ENCODE measurements around the gene ACTL8. TPM values are rescaled to one million over a fixed set of nuclear protein-coding genes. Genes with fewer than 3 reads are reported as not detected.

The ACTL8 gene
- total RNA-seq, 1 donor from 2014 or later: 0.17 TPM

DNA sequence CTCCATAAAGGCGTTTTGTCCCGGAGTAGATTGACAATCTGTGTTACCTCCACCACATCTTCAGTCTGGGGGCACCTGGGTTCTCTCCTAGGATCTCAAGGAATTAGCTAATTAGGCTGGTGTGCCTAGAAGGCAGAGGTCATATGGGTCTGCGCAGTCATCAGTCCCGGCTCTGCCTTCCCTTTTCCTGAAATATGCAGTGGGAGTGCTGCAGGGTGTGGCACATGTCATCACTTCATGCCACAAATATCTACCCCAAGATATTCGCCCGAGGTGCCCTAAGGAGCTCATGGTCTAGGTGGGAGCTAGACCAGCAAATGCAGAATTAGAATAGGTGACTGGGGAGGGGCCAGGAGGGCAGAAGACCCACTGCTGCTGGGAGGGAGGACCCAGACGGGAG is 42.9 kb downstream of the ACTL8 start:
- no peak for DNase-seq (ENCODE audit: low read depth)
- TF ChIP-seq, protein P1, sequence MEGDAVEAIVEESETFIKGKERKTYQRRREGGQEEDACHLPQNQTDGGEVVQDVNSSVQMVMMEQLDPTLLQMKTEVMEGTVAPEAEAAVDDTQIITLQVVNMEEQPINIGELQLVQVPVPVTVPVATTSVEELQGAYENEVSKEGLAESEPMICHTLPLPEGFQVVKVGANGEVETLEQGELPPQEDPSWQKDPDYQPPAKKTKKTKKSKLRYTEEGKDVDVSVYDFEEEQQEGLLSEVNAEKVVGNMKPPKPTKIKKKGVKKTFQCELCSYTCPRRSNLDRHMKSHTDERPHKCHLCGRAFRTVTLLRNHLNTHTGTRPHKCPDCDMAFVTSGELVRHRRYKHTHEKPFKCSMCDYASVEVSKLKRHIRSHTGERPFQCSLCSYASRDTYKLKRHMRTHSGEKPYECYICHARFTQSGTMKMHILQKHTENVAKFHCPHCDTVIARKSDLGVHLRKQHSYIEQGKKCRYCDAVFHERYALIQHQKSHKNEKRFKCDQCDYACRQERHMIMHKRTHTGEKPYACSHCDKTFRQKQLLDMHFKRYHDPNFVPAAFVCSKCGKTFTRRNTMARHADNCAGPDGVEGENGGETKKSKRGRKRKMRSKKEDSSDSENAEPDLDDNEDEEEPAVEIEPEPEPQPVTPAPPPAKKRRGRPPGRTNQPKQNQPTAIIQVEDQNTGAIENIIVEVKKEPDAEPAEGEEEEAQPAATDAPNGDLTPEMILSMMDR (IDR thresholded peaks at IDR 0.05; ENCODE audit: insufficient read depth, low read length, poor library complexity, severe bottlenecking): no peak
- Histone ChIP-seq H3K36me3 (ENCODE audit: control insufficient read depth, insufficient read depth, low read length) (no peaks in the 10 kb centered on the region), H3K4me3 (ENCODE audit: low read depth, low read length) (no peak overlapping the region), H3K27me3 (ENCODE audit: control insufficient read depth, insufficient read depth, low read length) (peaks cover 2% of the 10 kb centered on the region)

DNA sequence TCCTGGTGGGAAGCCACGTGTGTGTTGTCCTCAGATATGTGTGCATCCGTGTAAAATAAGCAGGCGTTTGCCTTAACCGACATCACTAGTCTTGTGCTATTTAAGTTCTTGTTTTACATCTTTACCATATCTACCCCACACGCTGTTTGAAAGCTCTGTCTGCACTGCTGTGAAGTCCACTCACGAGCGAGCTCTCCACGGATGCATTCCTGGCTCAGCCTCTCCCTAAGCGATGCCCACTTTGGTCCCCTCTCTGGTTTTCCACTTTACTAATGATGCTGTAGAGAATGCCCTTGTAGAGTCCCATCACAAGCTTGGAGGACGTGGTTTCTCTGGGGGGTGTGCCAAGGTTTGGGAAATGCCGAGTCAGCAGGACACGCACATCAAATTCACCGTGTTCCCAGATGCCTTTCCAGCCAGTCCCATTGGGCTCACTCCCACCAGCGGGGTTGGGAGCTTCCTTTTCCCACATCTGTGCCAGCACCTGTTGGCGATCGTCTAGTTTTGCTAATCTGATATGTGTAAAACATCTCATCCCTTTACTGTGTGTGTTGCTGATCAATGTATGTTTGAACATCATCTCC is 43.8 kb downstream of the ACTL8 start:
- no peak for DNase-seq (ENCODE audit: low read depth)
- Histone ChIP-seq H3K36me3 (ENCODE audit: control insufficient read depth, insufficient read depth, low read length) (no peaks in the 10 kb centered on the region), H3K4me3 (ENCODE audit: low read depth, low read length) (no peak overlapping the region), H3K27me3 (ENCODE audit: control insufficient read depth, insufficient read depth, low read length) (no peaks in the 10 kb centered on the region)
- TF ChIP-seq, protein P1 (IDR thresholded peaks at IDR 0.05; ENCODE audit: insufficient read depth, low read length, poor library complexity, severe bottlenecking): no peak

DNA sequence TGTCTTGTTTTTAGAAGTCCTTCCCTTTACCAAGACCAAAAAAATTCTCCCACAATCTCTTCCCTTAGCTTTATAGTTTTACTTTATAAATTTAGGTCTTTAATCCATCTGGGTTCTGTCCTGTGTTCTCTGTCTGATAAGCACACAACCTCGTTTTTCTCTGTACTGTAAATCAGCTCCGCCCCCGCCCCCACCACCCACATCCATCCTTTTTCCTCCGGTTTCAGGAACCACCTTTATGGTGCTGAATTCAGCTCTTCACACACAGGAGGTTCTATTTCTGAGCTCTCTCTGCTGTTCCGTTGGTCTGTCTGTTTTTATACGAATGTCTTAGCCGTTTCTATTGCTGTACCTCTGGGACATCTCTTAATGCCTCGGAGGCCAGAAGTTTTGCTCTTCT is 44.5 kb downstream of the ACTL8 start:
- DNase-seq (ENCODE audit: low read depth): no peak
- Histone ChIP-seq H3K4me3 (ENCODE audit: low read depth, low read length) (no peak overlapping the region), H3K27me3 (ENCODE audit: control insufficient read depth, insufficient read depth, low read length) (no peaks in the 10 kb centered on the region), H3K36me3 (ENCODE audit: control insufficient read depth, insufficient read depth, low read length) (no peaks in the 10 kb centered on the region)
- TF ChIP-seq, protein P1 (IDR thresholded peaks at IDR 0.05; ENCODE audit: insufficient read depth, low read length, poor library complexity, severe bottlenecking): no peak

DNA sequence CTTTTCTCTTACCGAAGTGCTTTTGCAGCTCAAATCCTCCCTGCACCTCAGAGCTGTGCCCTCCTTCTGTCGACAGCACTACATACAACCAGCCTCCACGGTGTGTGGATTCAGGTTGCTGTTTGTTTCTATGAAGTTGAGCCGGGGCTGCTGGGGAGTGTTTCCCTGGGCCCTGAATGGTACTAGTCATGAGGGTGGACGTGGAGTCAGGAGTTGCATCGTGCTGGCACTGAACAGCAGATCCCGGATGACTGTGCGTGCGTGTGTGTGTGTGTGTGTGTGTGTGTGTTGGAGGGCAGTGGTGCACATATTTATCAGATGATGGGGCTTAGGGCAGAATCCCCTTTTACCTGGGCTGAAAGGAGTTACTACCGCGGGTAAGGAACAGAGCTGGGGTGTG is 47.0 kb downstream of the ACTL8 start:
- DNase-seq (ENCODE audit: low read depth): no peak
- Histone ChIP-seq H3K27me3 (ENCODE audit: control insufficient read depth, insufficient read depth, low read length) (no peaks in the 10 kb centered on the region), H3K36me3 (ENCODE audit: control insufficient read depth, insufficient read depth, low read length) (no peaks in the 10 kb centered on the region), H3K4me3 (ENCODE audit: low read depth, low read length) (no peak overlapping the region)
- TF ChIP-seq, protein P1 (IDR thresholded peaks at IDR 0.05; ENCODE audit: insufficient read depth, low read length, poor library complexity, severe bottlenecking): no peak

DNA sequence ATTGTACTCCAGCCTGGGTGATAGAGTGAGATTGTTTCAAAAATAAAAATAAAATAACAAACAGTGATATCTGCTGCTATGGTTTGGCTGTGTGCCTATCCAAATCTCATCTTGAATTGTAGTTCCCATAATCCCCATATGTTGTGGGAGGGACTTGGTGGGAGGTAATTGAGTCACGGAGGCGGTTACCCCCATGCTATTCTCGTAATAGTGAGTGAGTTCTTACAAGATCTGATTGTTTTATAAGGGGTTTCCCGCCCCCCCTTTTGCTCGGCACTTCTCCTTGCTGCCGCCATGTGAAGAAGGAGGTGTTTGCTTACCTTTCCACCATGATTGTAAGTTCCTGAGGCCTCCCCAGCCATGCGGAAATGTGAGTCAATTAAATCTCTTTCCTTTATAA is 47.8 kb downstream of the ACTL8 start:
- no peak for DNase-seq (ENCODE audit: low read depth)
- H3K27me3 ChIP-seq (ENCODE audit: control insufficient read depth, insufficient read depth, low read length): no peaks in the 10 kb centered on the region
- no peaks in the 10 kb centered on the region for H3K36me3 ChIP-seq (ENCODE audit: control insufficient read depth, insufficient read depth, low read length)

More for the DNA sequence above, 47.8 kb downstream of the ACTL8 start:
- H3K4me3 ChIP-seq (ENCODE audit: low read depth, low read length): no peak overlapping the region
- TF ChIP-seq, protein P1 (IDR thresholded peaks at IDR 0.05; ENCODE audit: insufficient read depth, low read length, poor library complexity, severe bottlenecking): no peak

Measured in kidney epithelial cell (primary cell).